Heart left ventricle (tissue), 16 donors: ENCODE results near the gene NRDC. TPM values are rescaled to one million over a fixed set of nuclear protein-coding genes. Genes with fewer than 3 reads are reported as not detected.

Experiments
- ATAC-seq, 4 donors: fragments of 200-7000 bp; cut with Tn5 transposase; one replicate each; pipeline ENCODE4 v1.9.1; 2020 to 2022; ENCODE audit warnings: moderate library complexity in 4 of 4, mild to moderate bottlenecking in 3 of 4, moderate number of reproducible peaks in 1 of 4
- DNase-seq, 5 donors: peaks; one replicate each; pipeline ENCODE4 v3.0.0-alpha.2; 2020
- H3K27ac ChIP-seq, 12 donors: fragments of 200-600 bp; sonication (generic) in 4 of 12; one replicate each; pipeline versions ENCODE4 v1.5.0 to v1.8.0; 2016 to 2022; ENCODE audit warnings: mild to moderate bottlenecking in 2 of 12
- H3K27me3 ChIP-seq, 9 donors: fragments of 200-600 bp; sonication (generic) in 2 of 9; one replicate each; pipeline versions ENCODE4 v1.5.1 to v1.8.0; 2016 to 2022; ENCODE audit warnings: mild to moderate bottlenecking in 3 of 9
- H3K36me3 ChIP-seq, 9 donors: fragments of 200-600 bp; sonication (generic) in 2 of 9; one replicate each; pipeline versions ENCODE4 v1.5.0 to v1.8.0; 2018 to 2022; ENCODE audit warnings: mild to moderate bottlenecking in 2 of 9
- H3K4me1 ChIP-seq, 12 donors: fragments of 200-600 bp; sonication (generic) in 4 of 12; one replicate each; pipeline versions ENCODE4 v1.5.0 to v1.8.0; 2016 to 2022; ENCODE audit warnings: mild to moderate bottlenecking in 3 of 12
- H3K4me3 ChIP-seq, 12 donors: fragments of 200-600 bp; sonication (generic) in 4 of 12; one replicate each; pipeline versions ENCODE4 v1.5.0 to v1.8.0; 2017 to 2022; ENCODE audit warnings: mild to moderate bottlenecking in 9 of 12, moderate library complexity in 4 of 12
- H3K9me3 ChIP-seq, 12 donors: fragments of 200-600 bp; sonication (generic) in 4 of 12; one replicate each; pipeline versions ENCODE4 v1.5.0 to v1.8.0; 2016 to 2022; ENCODE audit warnings: mild to moderate bottlenecking in 1 of 12
- CTCF ChIP-seq, 12 donors: fragments of 200-600 bp; sonication (generic) in 4 of 12; IDR thresholded peaks; one replicate each; pipeline versions ENCODE4 v1.5.0 to v1.8.0; 2018 to 2022; ENCODE audit warnings: antibody characterized with exemption in 12 of 12, mild to moderate bottlenecking in 5 of 12
- POLR2A ChIP-seq, 2 donors: fragments of 450-650 bp; IDR thresholded peaks; one replicate each; pipeline ENCODE4 v1.6.1; 2017; ENCODE audit warnings: antibody characterized with exemption in 2 of 2, mild to moderate bottlenecking in 2 of 2, moderate library complexity in 2 of 2
- WGBS, 4 donors: extraction: QIAGEN DNeasy Blood & Tissue Kit in 2 of 4; methylation state at CpG; one replicate each; pipeline versions ENCODE4 v1.1.5 to v1.1.7; 2013 to 2018; 5-methylcytosine and 5-hydroxymethylcytosine counted together
- intact Hi-C, 10 donors: fragments of 100-400 bp; cut with DNase I; formaldehyde crosslinking; loops; one replicate each; pipeline versions ENCODE4 v1.11.1 to v1.14.2; 2022
- polyA plus RNA-seq, 2 donors: library from polyadenylated mRNA; stranded (reverse); fragments of 200-250 nt; gene quantifications; one replicate each; pipeline ENCODE4 v1.2.3, GENCODE V29; 2013
- total RNA-seq, 9 donors: library from RNA; depleted of rRNA in 2 of 9; stranded (reverse); fragments of >200 nt in 2 of 9; fragmentation: NEBNext Ultra II Directional in 3 of 9; extraction: Animal tissue kit (Norgen Biotek cat#: 25700) in 3 of 9; gene quantifications; one replicate each; pipeline versions ENCODE4 v1.1.0 to v1.2.4, GENCODE V29; 2016 to 2023
- donor health status: ischemic (EF 13 %, LVEDD 7.1; RV severe dilation, severe dysfunction).
- donor health status: healthy with polysubstance abuse.
- donor health status: DM: no; HTN: yes; CAD: no.
- donor health status: DM: no; HTN: no; CAD: no.
- donor health status: ischemic (EF 25% LVEDD 6.9; RV normal size, moderate dysfunction).
- donor health status: ischemic (EF 25% LVEDD 5.7; RV mildly dilated, moderate dysfunction).
- donor health status: healthy.
- donor health status: DM: yes; HTN: yes; CAD: no.
- donor health status: ischemic (EF 35%, LVEDD 5.7; RV mildly dilated, moderate dysfunction).
- donor health status: nonischemic (EF 11% LVEDD 7.7; RV severe dilation, severe dysfunction).
- donor health status: DM: yes; HTN: yes; CAD: no.
- donor health status: PGD.
- donor health status: ischemic (EF 29% LVEDD 5.4; RV normal size, mild dysfunction).
- donor health status: nonischemic (EF 23%, LVEDD 6.1; RV moderate dilation, normal function).

Gene NRDC
- total and polyA plus RNA-seq, 11 donors: 89.4 to 152 (median 124) TPM

- Histone ChIP-seq H3K27me3 (no peaks in the 10 kb centered on the region), H3K4me3 (no peak overlapping the region), H3K36me3 (peaks cover 0 to 74% (median 33%) of the 10 kb centered on the region in 9 donors), H3K27ac (peak overlapping the region in 1 of 12 donors; percentile 17), H3K4me1 (peaks cover 0 to 21% (median 1%) of the 10 kb centered on the region in 12 donors), H3K9me3 (peaks cover 0 to 7% (median 0%) of the 10 kb centered on the region in 12 donors)
- DNase-seq: no peak
- no peak for TF ChIP-seq POLR2A (IDR thresholded peaks at IDR 0.05)
- no peak for TF ChIP-seq CTCF (IDR thresholded peaks at IDR 0.05)
- no peak for ATAC-seq
- 82 to 97% (median 90%) methylated on average over 1 of the region's 1 CpG for WGBS, 4 donors
- intact Hi-C loops: no loop called here
Observed at GRCh38 chr1:51750729-51751128, 127.8 kb downstream of the NRDC start.

DNA sequence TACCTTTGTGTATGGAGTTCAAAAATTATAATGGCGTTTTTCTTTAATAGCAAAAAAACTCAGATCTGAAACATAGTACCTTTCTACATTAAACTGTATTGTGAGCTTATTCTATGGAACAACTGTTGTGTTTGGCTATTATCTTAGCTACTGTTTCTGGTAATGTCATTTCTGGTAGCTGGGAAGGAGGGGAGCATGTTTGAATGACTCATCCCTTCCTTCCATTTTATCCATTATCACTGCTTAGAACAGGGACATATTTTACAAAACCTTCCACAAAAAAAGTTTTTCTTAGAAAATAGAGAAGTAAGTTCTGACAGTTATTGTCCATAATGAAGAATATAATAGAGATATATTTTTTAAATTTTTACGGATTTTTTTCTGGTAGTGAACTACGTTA lies 128.3 kb downstream of the NRDC start:
- no peaks in the 10 kb centered on the region for H3K27me3 ChIP-seq
- 86 to 90% (median 88%) methylated on average over 3 of the region's 3 CpGs for WGBS, 4 donors
- intact Hi-C loops: no loop called here
- peaks cover 0 to 7% (median 0%) of the 10 kb centered on the region in 12 donors for H3K9me3 ChIP-seq
- peaks cover 0 to 21% (median 3%) of the 10 kb centered on the region in 12 donors for H3K4me1 ChIP-seq
- no peak overlapping the region for H3K4me3 ChIP-seq
- peaks cover 0 to 69% (median 31%) of the 10 kb centered on the region in 9 donors for H3K36me3 ChIP-seq
- peak overlapping the region in 1 of 12 donors; percentile 17 for H3K27ac ChIP-seq
- ATAC-seq (peak in 3 of 4 donors; percentile 50 to 52 (median 52)), DNase-seq (no peak)
- no peak for TF ChIP-seq CTCF (IDR thresholded peaks at IDR 0.05)
- TF ChIP-seq POLR2A (IDR thresholded peaks at IDR 0.05): no peak

- no peaks in the 10 kb centered on the region for H3K27me3 ChIP-seq
- peaks cover 0 to 63% (median 28%) of the 10 kb centered on the region in 9 donors for H3K36me3 ChIP-seq
- H3K4me3 ChIP-seq: no peak overlapping the region
- intact Hi-C loops: no loop called here
- no peak for ATAC-seq
- WGBS, 4 donors: 96 to 99% (median 97%) methylated on average over 3 of the region's 3 CpGs
- TF ChIP-seq POLR2A (IDR thresholded peaks at IDR 0.05) (no peak), CTCF (IDR thresholded peaks at IDR 0.05) (no peak)
- H3K9me3 ChIP-seq: peaks cover 0 to 7% (median 0%) of the 10 kb centered on the region in 12 donors
- no peak overlapping the region for H3K27ac ChIP-seq
- H3K4me1 ChIP-seq: peaks cover 0 to 30% (median 9%) of the 10 kb centered on the region in 12 donors
- DNase-seq: no peak
Observed at GRCh38 chr1:51749151-51749550, 129.4 kb downstream of the NRDC start.

- Histone ChIP-seq H3K27me3 (no peaks in the 10 kb centered on the region), H3K36me3 (peaks cover 0 to 41% (median 15%) of the 10 kb centered on the region in 9 donors), H3K9me3 (no peaks in the 10 kb centered on the region), H3K27ac (no peak overlapping the region), H3K4me1 (peaks cover 0 to 27% (median 7%) of the 10 kb centered on the region in 12 donors), H3K4me3 (no peak overlapping the region)
- ATAC-seq (no peak), DNase-seq (no peak)
- no peak for TF ChIP-seq CTCF (IDR thresholded peaks at IDR 0.05)
- TF ChIP-seq POLR2A (IDR thresholded peaks at IDR 0.05): no peak
- intact Hi-C loops: no loop called here
Observed at GRCh38 chr1:51745304-51745570, 133.3 kb downstream of the NRDC start.
